Naive thymus-derived CD4-positive, alpha-beta T cell (primary cell): ENCODE results near the gene TTC6. TPM values are rescaled to one million over a fixed set of nuclear protein-coding genes. Genes with fewer than 3 reads are reported as not detected.

ENCODE experiments used
- ATAC-seq: fragments of 150-1000 bp; cut with Tn5 transposase; 2 replicates; pipeline ENCODE4 v1.10.0; 2021; ENCODE audit warnings: mild to moderate bottlenecking, moderate library complexity
- CTCF ChIA-PET: fragments of 350-600 bp; sonication (Branson Sonifier 250); formaldehyde crosslinking; loops from one replicate; lab custom pipeline; 2021; ENCODE audit warnings: antibody characterized with exemption; lab: Charles Lee
- POLR2A ChIA-PET: fragments of 350-600 bp; sonication (Branson Sonifier 250); formaldehyde crosslinking; loops from one replicate; lab custom pipeline; 2021; ENCODE audit warnings: antibody characterized with exemption, inconsistent platforms; lab: Charles Lee
- DNase-seq, 9 donors: peaks; one replicate each; pipeline versions ENCODE4 v3.0.0 to v3.0.0-alpha.2; 2020 to 2022; ENCODE audit warnings: mixed read lengths in 1 of 9
- H3K27ac ChIP-seq: one replicate; pipeline ENCODE4 v1.7.0; 2013; ENCODE audit warnings: mild to moderate bottlenecking, low read depth, low read length, moderate library complexity
- H3K27me3 ChIP-seq, 2 donors: one replicate each; pipeline ENCODE4 v1.7.0; 2013; ENCODE audit warnings: low read length in 2 of 2, mild to moderate bottlenecking in 2 of 2, moderate library complexity in 2 of 2; ENCODE audit not compliant: control insufficient read depth in 2 of 2, insufficient read depth in 2 of 2
- H3K36me3 ChIP-seq, 3 experiments: 1 replicate in 2 of 3; 2 replicates in 1 of 3; pipeline ENCODE4 v1.7.0; 2013; ENCODE audit warnings: low read length in 3 of 3, mild to moderate bottlenecking in 3 of 3, moderate library complexity in 1 of 3; ENCODE audit not compliant: insufficient read depth in 3 of 3, control insufficient read depth in 2 of 3
- H3K4me1 ChIP-seq, 2 donors: one replicate each; pipeline ENCODE4 v1.7.0; 2013; ENCODE audit warnings: low read length in 2 of 2, mild to moderate bottlenecking in 2 of 2, moderate library complexity in 1 of 2; ENCODE audit not compliant: control insufficient read depth in 2 of 2, insufficient read depth in 2 of 2
- H3K4me3 ChIP-seq: 2 replicates; pipeline ENCODE4 v1.7.0; 2013; ENCODE audit warnings: mild to moderate bottlenecking, low read length
- H3K9me3 ChIP-seq, 3 experiments: 1 replicate in 2 of 3; 2 replicates in 1 of 3; pipeline ENCODE4 v1.7.0; 2013; ENCODE audit warnings: low read length in 3 of 3; ENCODE audit not compliant: control insufficient read depth in 2 of 3
- H3K27ac Mint-ChIP-seq, 9 donors: one replicate each; pipeline ENCODE4 v1.8.0; 2020 to 2022; ENCODE audit warnings: mixed read lengths in 9 of 9, mild to moderate bottlenecking in 8 of 9, moderate library complexity in 5 of 9, inconsistent platforms in 2 of 9
- H3K27me3 Mint-ChIP-seq, 5 donors: one replicate each; pipeline ENCODE4 v1.8.0; 2021 to 2022; ENCODE audit warnings: mixed read lengths in 5 of 5, mild to moderate bottlenecking in 1 of 5
- H3K36me3 Mint-ChIP-seq, 5 donors: one replicate each; pipeline ENCODE4 v1.8.0; 2020 to 2022; ENCODE audit warnings: mixed read lengths in 5 of 5, mild to moderate bottlenecking in 3 of 5, inconsistent platforms in 1 of 5
- H3K4me1 Mint-ChIP-seq, 7 donors: one replicate each; pipeline ENCODE4 v1.8.0; 2020 to 2022; ENCODE audit warnings: mixed read lengths in 7 of 7, mild to moderate bottlenecking in 3 of 7, inconsistent platforms in 1 of 7
- H3K4me3 Mint-ChIP-seq, 10 donors: one replicate each; pipeline ENCODE4 v1.8.0; 2020 to 2022; ENCODE audit warnings: mild to moderate bottlenecking in 10 of 10, mixed read lengths in 10 of 10, moderate library complexity in 6 of 10, inconsistent platforms in 2 of 10
- H3K9me3 Mint-ChIP-seq, 11 donors: one replicate each; pipeline ENCODE4 v1.8.0; 2020 to 2022; ENCODE audit warnings: mixed read lengths in 11 of 11, mild to moderate bottlenecking in 4 of 11, inconsistent platforms in 1 of 11, moderate library complexity in 1 of 11
- intact Hi-C, 2 donors: fragments of 100-400 bp; cut with micrococcal nuclease; formaldehyde crosslinking; loops; one replicate each; pipeline ENCODE4 v1.15.1; 2023
- polyA plus RNA-seq, 2 donors: library from polyadenylated mRNA; unstranded; fragments of 300-500 nt; fragmentation: Illumina TruSeq; gene quantifications; one replicate each; pipeline ENCODE4 v1.2.3, GENCODE V29; 2021
- total RNA-seq, 6 experiments: library from RNA in 5 of 6; stranded (reverse) in 5 of 6; gene quantifications; 1 replicate in 5 of 6; 2 replicates in 1 of 6; pipeline ENCODE4 v1.2.3 and lab custom pipeline; 2021 to 2026

TTC6 gene
- total and polyA plus RNA-seq, 7 experiments from 2014 or later: not detected

DNA sequence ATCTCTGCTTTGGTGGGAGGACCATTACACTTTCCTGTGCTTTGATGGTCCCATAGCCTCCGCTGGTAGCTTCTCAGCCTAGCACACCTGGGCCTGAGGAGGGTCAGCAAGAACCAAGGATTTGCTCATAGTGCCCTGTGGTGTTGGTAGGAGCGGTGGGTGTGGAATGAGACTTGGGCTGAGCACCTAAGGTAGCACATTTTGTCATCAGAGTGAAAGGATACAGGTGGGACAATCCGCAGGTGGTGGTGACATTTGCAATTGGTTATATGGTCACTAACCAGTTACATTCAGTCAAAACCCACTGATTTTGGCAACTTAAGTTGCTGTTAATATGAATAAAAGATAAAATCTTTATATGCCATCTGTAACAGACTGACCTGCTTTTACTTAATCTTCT lies 46.7 kb downstream of the TTC6 start:
- H3K27ac Mint-ChIP-seq: no peak overlapping the region
- Histone ChIP-seq H3K27ac (no peak overlapping the region), H3K4me1 (no peaks in the 10 kb centered on the region), H3K36me3 (no peaks in the 10 kb centered on the region), H3K9me3 (no peaks in the 10 kb centered on the region), H3K4me3 (no peak overlapping the region), H3K27me3 (no peaks in the 10 kb centered on the region)
- H3K27me3 Mint-ChIP-seq: peaks cover 0 to 4% (median 0%) of the 10 kb centered on the region in 5 donors
- H3K4me3 Mint-ChIP-seq: no peak overlapping the region
- POLR2A ChIA-PET: no interaction called here
- peaks cover 0 to 9% (median 3%) of the 10 kb centered on the region in 11 donors for H3K9me3 Mint-ChIP-seq
- intact Hi-C loops: no loop called here
- ATAC-seq (no peak), DNase-seq (no peak)
- CTCF ChIA-PET: no interaction called here
- H3K4me1 Mint-ChIP-seq: no peaks in the 10 kb centered on the region
- no peaks in the 10 kb centered on the region for H3K36me3 Mint-ChIP-seq

DNA sequence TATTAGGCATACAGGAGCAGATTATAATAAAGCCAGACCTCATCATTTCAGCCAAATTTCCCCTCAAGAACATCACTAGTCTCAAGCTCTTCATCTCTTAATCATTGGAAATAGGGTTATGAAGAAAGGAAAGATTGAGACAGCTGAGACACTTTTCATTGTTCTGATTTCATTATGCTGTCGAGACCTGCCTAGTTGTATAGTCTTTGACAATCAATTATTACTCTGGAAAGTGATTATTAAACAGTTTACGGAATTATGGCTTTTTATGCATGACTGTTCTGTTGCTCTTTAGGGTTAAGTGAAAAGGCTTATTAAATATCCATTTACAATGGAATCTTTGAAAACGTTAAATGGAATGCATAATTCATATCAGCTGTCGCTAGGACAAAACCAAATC lies 48.3 kb downstream of the TTC6 start:
- peaks cover 0 to 4% (median 0%) of the 10 kb centered on the region in 5 donors for H3K27me3 Mint-ChIP-seq
- H3K9me3 Mint-ChIP-seq: peaks cover 0 to 8% (median 3%) of the 10 kb centered on the region in 11 donors
- Histone ChIP-seq H3K36me3 (no peaks in the 10 kb centered on the region), H3K9me3 (no peaks in the 10 kb centered on the region), H3K4me1 (no peaks in the 10 kb centered on the region), H3K27ac (no peak overlapping the region), H3K4me3 (no peak overlapping the region), H3K27me3 (no peaks in the 10 kb centered on the region)
- H3K4me3 Mint-ChIP-seq: no peak overlapping the region
- ChIA-PET POLR2A (no interaction called here), CTCF (no interaction called here)
- DNase-seq: no peak
- no peak overlapping the region for H3K27ac Mint-ChIP-seq
- intact Hi-C loops: no loop called here
- no peaks in the 10 kb centered on the region for H3K36me3 Mint-ChIP-seq
- no peak for ATAC-seq
- no peaks in the 10 kb centered on the region for H3K4me1 Mint-ChIP-seq

Other genes with a start within 250 kb of the TTC6 start
- not detected for gene FOXA1, start 380 bp upstream of the TTC6 start, total RNA-seq
- gene FOXA1, start 380 bp upstream of the TTC6 start, polyA plus RNA-seq: not detected